Measurements from ENCODE around the gene KBTBD4. TPM values are rescaled to one million over a fixed set of nuclear protein-coding genes. Genes with fewer than 3 reads are reported as not detected.

Gene KBTBD4
- total RNA-seq, result 10 to 100 TPM in 3 of 4 donors, 1 to 10 TPM in 1; 9.7 to 36.3 (median 18.5) TPM

- peak in 2 of 4 experiments; percentile 11 to 29 for TF ChIP-seq CTCF (IDR thresholded peaks at IDR 0.05)
- TF ChIP-seq POLR2A (IDR thresholded peaks at IDR 0.05), result peak in 1 of 2 donors; percentile 66
- no peaks in the 10 kb centered on the region for H3K4me1 ChIP-seq
- peak within 1 kb of the TSS; percentile 85 to 91 for H3K27ac ChIP-seq
- H3K27me3 ChIP-seq, result no peaks in the 10 kb centered on the region
- H3K36me3 ChIP-seq, result no peaks in the 10 kb centered on the region
- peak; percentile 84 to 88 for DNase-seq
- H3K4me3 ChIP-seq, result peak within 1 kb of the TSS; percentile 92 to 97
- H3K9me3 ChIP-seq, result no peaks in the 10 kb centered on the region
- intact Hi-C loops (cut with DNase I; ENCODE audit: low total_unique reads), result no loop called here
Measured at GRCh38 chr11:47578524-47579494, at the start of gene KBTBD4, which contains the start of gene NDUFS3. KBTBD4 (minus strand) TSS chr11:47578970; CDS start chr11:47578951, 19 bp downstream. NDUFS3 (plus strand) TSS chr11:47579074; CDS start chr11:47579092, 18 bp downstream.

- no peaks in the 10 kb centered on the region for H3K4me1 ChIP-seq
- no peak for DNase-seq
- H3K27ac ChIP-seq, result no peak overlapping the region
- no peak overlapping the region for H3K4me3 ChIP-seq
- TF ChIP-seq CTCF (IDR thresholded peaks at IDR 0.05), result no peak
- TF ChIP-seq POLR2A (IDR thresholded peaks at IDR 0.05), result no peak
- no peaks in the 10 kb centered on the region for H3K27me3 ChIP-seq
- no peaks in the 10 kb centered on the region for H3K36me3 ChIP-seq
- intact Hi-C loops (cut with DNase I; ENCODE audit: low total_unique reads), result no loop called here
- H3K9me3 ChIP-seq, result no peaks in the 10 kb centered on the region
Measured at GRCh38 chr11:47628026-47628425, 49.3 kb upstream of the KBTBD4 start.

GRCh38 chr11:47626234-47626633 is 47.5 kb upstream of the KBTBD4 start:
- TF ChIP-seq POLR2A (IDR thresholded peaks at IDR 0.05), result no peak
- Histone ChIP-seq H3K27me3 (no peaks in the 10 kb centered on the region), H3K9me3 (no peaks in the 10 kb centered on the region), H3K36me3 (no peaks in the 10 kb centered on the region), H3K4me3 (no peak overlapping the region), H3K27ac (no peak overlapping the region), H3K4me1 (no peaks in the 10 kb centered on the region)
- DNase-seq, result no peak
- intact Hi-C loops (cut with DNase I; ENCODE audit: low total_unique reads), result no loop called here

- intact Hi-C loops (cut with DNase I; ENCODE audit: low total_unique reads), result no loop called here
Measured at GRCh38 chr11:47620836-47621378, 42.1 kb upstream of the KBTBD4 start.

GRCh38 chr11:47617417-47617809 is 38.6 kb upstream of the KBTBD4 start:
- H3K4me3 ChIP-seq, result no peak overlapping the region
- TF ChIP-seq CTCF (IDR thresholded peaks at IDR 0.05) (no peak), POLR2A (IDR thresholded peaks at IDR 0.05) (no peak)
- no peak overlapping the region for H3K27ac ChIP-seq
- intact Hi-C loops (cut with DNase I; ENCODE audit: low total_unique reads), result no loop called here
- no peaks in the 10 kb centered on the region for H3K4me1 ChIP-seq
- H3K36me3 ChIP-seq, result no peaks in the 10 kb centered on the region
- no peak for DNase-seq
- no peaks in the 10 kb centered on the region for H3K9me3 ChIP-seq
- H3K27me3 ChIP-seq, result no peaks in the 10 kb centered on the region

More at GRCh38 chr11:47620836-47621378, 42.1 kb upstream of the KBTBD4 start:
- H3K27ac ChIP-seq, result no peak overlapping the region
- H3K36me3 ChIP-seq, result no peaks in the 10 kb centered on the region
- DNase-seq, result no peak
- H3K27me3 ChIP-seq, result no peaks in the 10 kb centered on the region
- H3K4me1 ChIP-seq, result no peaks in the 10 kb centered on the region
- H3K4me3 ChIP-seq, result no peak overlapping the region
- TF ChIP-seq CTCF (IDR thresholded peaks at IDR 0.05), result no peak
- no peaks in the 10 kb centered on the region for H3K9me3 ChIP-seq
